A549 (cell line): ENCODE measurements around the gene ZDHHC16. TPM values are rescaled to one million over a fixed set of nuclear protein-coding genes. Genes with fewer than 3 reads are reported as not detected.

Experiments
- ATAC-seq, 2 experiments: fragments of 200-7000 bp in 1 of 2; fragments of >200 bp in 1 of 2; cut with Nextera tagmentation in 1 of 2; cut with Tn5 transposase in 1 of 2; 3 replicates each; pipeline versions ENCODE4 v1.8.0 to v1.9.1; 2018 to 2020; ENCODE audit warnings: mild to moderate bottlenecking in 1 of 2, moderate library complexity in 1 of 2
- CTCF ChIA-PET: fragments of 300-600 bp; sonication (Branson Sonifier 250); formaldehyde crosslinking; extraction: SDS; loops from one replicate; lab custom pipeline; 2021; ENCODE audit warnings: antibody characterized with exemption, inconsistent platforms; lab: Yijun Ruan, JAX
- POLR2A ChIA-PET: fragments of 350-600 bp; formaldehyde crosslinking; extraction: SDS; loops from one replicate; lab custom pipeline; 2021; ENCODE audit warnings: antibody characterized with exemption, inconsistent platforms; lab: Yijun Ruan, JAX
- DNase-seq, 2 experiments: peaks; one replicate each; pipeline versions ENCODE4 v3.0.0 to v3.0.0-alpha.2; 2011 to 2016; ENCODE audit warnings: low read depth in 1 of 2, low spot score in 1 of 2
- FAIRE-seq: peaks from 2 replicates; lab custom pipeline; 2011; peaks lifted over from hg19 to GRCh38; lab: Jason Lieb, UNC
- H3K27ac ChIP-seq, 2 experiments: fragments of >200 bp; sonication (Bioruptor Twin); formaldehyde crosslinking; 3 replicates each; pipeline ENCODE4 v1.5.1; 2016 to 2017
- H3K4me1 ChIP-seq: fragments of >200 bp; sonication (Bioruptor Twin); formaldehyde crosslinking; 3 replicates; pipeline ENCODE4 v1.6.1; 2016
- H3K4me2 ChIP-seq: fragments of >200 bp; sonication (Bioruptor Twin); formaldehyde crosslinking; 3 replicates; pipeline ENCODE4 v1.6.1; 2016
- H3K4me3 ChIP-seq: fragments of >200 bp; sonication (Bioruptor Twin); formaldehyde crosslinking; 3 replicates; pipeline ENCODE4 v1.5.1; 2016
- H3K9me3 ChIP-seq: fragments of >200 bp; sonication (Bioruptor Twin); formaldehyde crosslinking; 3 replicates; pipeline ENCODE4 v1.6.1; 2016
- BHLHE40 ChIP-seq: IDR thresholded peaks from 2 replicates; pipeline ENCODE4 v1.6.1; 2012; ENCODE audit warnings: low read depth, low read length, inconsistent platforms
- CEBPB ChIP-seq, 2 experiments: fragments of >200 bp in 1 of 2; sonication (Bioruptor Twin) in 1 of 2; formaldehyde crosslinking in 1 of 2; IDR thresholded peaks; 2 replicates each; pipeline ENCODE4 v1.6.1; 2012 to 2016
- CHD2 ChIP-seq: fragments of 150-350 bp; IDR thresholded peaks from 2 replicates; pipeline ENCODE4 v1.6.1; 2014; ENCODE audit warnings: low read length; ENCODE audit not compliant: partially characterized antibody
- CHD4 ChIP-seq: fragments of 200-600 bp; sonication (generic); IDR thresholded peaks from 2 replicates; pipeline ENCODE4 v1.6.1; 2016; ENCODE audit warnings: antibody characterized with exemption, mild to moderate bottlenecking, borderline replicate concordance
- EHF ChIP-seq: fragments of 250-450 bp; sonication (Bioruptor Pico); IDR thresholded peaks from 2 replicates; pipeline ENCODE4 v1.5.0; 2020; ENCODE audit warnings: mild to moderate bottlenecking
- EHMT2 ChIP-seq: fragments of 200-600 bp; sonication (generic); IDR thresholded peaks from 2 replicates; pipeline ENCODE4 v1.6.1; 2016; ENCODE audit warnings: antibody characterized with exemption, low read depth, mild to moderate bottlenecking, moderate library complexity
- ELK1 ChIP-seq: fragments of 150-350 bp; IDR thresholded peaks from 2 replicates; pipeline ENCODE4 v1.6.1; 2014; ENCODE audit warnings: low read depth, mild to moderate bottlenecking, low read length
- ESRRA ChIP-seq: fragments of 150-350 bp; IDR thresholded peaks from 2 replicates; pipeline ENCODE4 v1.6.1; 2014; ENCODE audit warnings: mild to moderate bottlenecking, low read length, borderline replicate concordance
- FOSB ChIP-seq: fragments of 250-450 bp; sonication (Bioruptor Pico); IDR thresholded peaks from 2 replicates; pipeline ENCODE4 v1.5.0; 2020; ENCODE audit warnings: mild to moderate bottlenecking, moderate library complexity
- FOXS1 ChIP-seq: fragments of 250-450 bp; sonication (Bioruptor Pico); IDR thresholded peaks from 2 replicates; pipeline ENCODE4 v1.5.0; 2020; ENCODE audit warnings: mild to moderate bottlenecking, moderate library complexity
- HEYL ChIP-seq: fragments of 250-450 bp; sonication (Bioruptor Pico); IDR thresholded peaks from 2 replicates; pipeline ENCODE4 v1.8.0; 2021; ENCODE audit warnings: mild to moderate bottlenecking, moderate library complexity
- HOXA7 ChIP-seq: fragments of 250-450 bp; sonication (Bioruptor Pico); IDR thresholded peaks from 2 replicates; pipeline ENCODE4 v1.5.0; 2020; ENCODE audit warnings: mild to moderate bottlenecking, moderate library complexity
- JUN ChIP-seq, 2 experiments: fragments of >200 bp; sonication (Bioruptor Twin); formaldehyde crosslinking; IDR thresholded peaks; 2 replicates in 1 of 2; 3 replicates in 1 of 2; pipeline ENCODE4 v1.6.1; 2016 to 2017
- KDM5A ChIP-seq: fragments of 200-600 bp; sonication (generic); IDR thresholded peaks from 2 replicates; pipeline ENCODE4 v1.6.1; 2016; ENCODE audit warnings: antibody characterized with exemption, mild to moderate bottlenecking
- NFE2L2 ChIP-seq: fragments of 150-350 bp; conservative IDR thresholded peaks from 2 replicates; pipeline ENCODE4 v1.6.1; 2014; ENCODE audit warnings: low read length
- NR3C1 ChIP-seq: fragments of >200 bp; sonication (Bioruptor Twin); formaldehyde crosslinking; IDR thresholded peaks from 3 replicates; pipeline ENCODE4 v1.6.1; 2017
- POLR2A ChIP-seq: IDR thresholded peaks from 2 replicates; pipeline ENCODE4 v1.6.1; 2012; ENCODE audit warnings: mild to moderate bottlenecking, low read length
- POLR2AphosphoS2 ChIP-seq: conservative IDR thresholded peaks from 2 replicates; pipeline ENCODE4 v1.6.1; 2012; ENCODE audit warnings: low read length, improper control_type of control experiment, inconsistent platforms
- RARB ChIP-seq: fragments of 250-450 bp; sonication (Bioruptor Pico); IDR thresholded peaks from 2 replicates; pipeline ENCODE4 v1.8.0; 2021; ENCODE audit warnings: mild to moderate bottlenecking, moderate library complexity
- TFCP2L1 ChIP-seq: fragments of 250-450 bp; sonication (Bioruptor Pico); IDR thresholded peaks from 2 replicates; pipeline ENCODE4 v1.5.0; 2021; ENCODE audit warnings: mild to moderate bottlenecking
- USF2 ChIP-seq: fragments of 450-650 bp; IDR thresholded peaks from 2 replicates; pipeline ENCODE4 v1.6.1; 2014; ENCODE audit warnings: antibody characterized with exemption
- ZFP36 ChIP-seq: fragments of 450-650 bp; IDR thresholded peaks from 2 replicates; pipeline ENCODE4 v1.6.1; 2014; ENCODE audit warnings: borderline replicate concordance; ENCODE audit not compliant: partially characterized antibody
- ZNF302 ChIP-seq: fragments of 250-450 bp; sonication (Bioruptor Pico); IDR thresholded peaks from 2 replicates; pipeline ENCODE4 v1.9.0; 2021; ENCODE audit warnings: inconsistent platforms, mild to moderate bottlenecking, moderate library complexity
- ZSCAN20 ChIP-seq: fragments of 250-450 bp; sonication (Bioruptor Pico); IDR thresholded peaks from 2 replicates; pipeline ENCODE4 v1.8.0; 2022; ENCODE audit warnings: mild to moderate bottlenecking, moderate library complexity
- WGBS: methylation state at CpG from one replicate; pipeline ENCODE4 v1.1.6; 2017; ENCODE audit errors: missing lambda C conversion rate; 5-methylcytosine and 5-hydroxymethylcytosine counted together
- polyA plus RNA-seq, 4 experiments: library from polyadenylated mRNA; depleted of rRNA in 3 of 4; stranded (reverse); fragments of >200 nt; fragmentation: RNase III in 1 of 4; extraction: RNeasy Plus Mini Kit Qiagen cat#74134 plus additional on column Dnase treatment in 1 of 4; gene quantifications; 2 replicates in 3 of 4; 3 replicates in 1 of 4; pipeline ENCODE4 v1.2.3, GENCODE V29; 2011 to 2017
- TF ChIP-seq, protein P1 (sequence below): fragments of >200 bp; sonication (Bioruptor Twin); formaldehyde crosslinking; IDR thresholded peaks from 2 replicates; pipeline ENCODE4 v1.6.1; 2016

Gene ZDHHC16
- polyA plus RNA-seq, 2 of the 4 experiments (the other 2 are of a cell fraction): 47.7 to 57.0 TPM

GRCh38 chr10:97502916-97503315, 56.9 kb downstream of the ZDHHC16 start:
- whole genome bisulfite sequencing: 90% methylated on average over 6 of the region's 6 CpGs
- FAIRE-seq (no peak), ATAC-seq (no peak), DNase-seq (no peak)
- ChIA-PET POLR2A (no interaction called here), CTCF (interaction anchor here (0.9 to 4.7 kb wide), 5 partner anchors 10 to 50 kb away, joined by 3 to 38 read pairs (median 4); no protein-coding TSS in a partner anchor)
- Histone ChIP-seq H3K27ac (no peak overlapping the region), H3K9me3 (no peaks in the 10 kb centered on the region), H3K4me1 (peaks cover 7% of the 10 kb centered on the region; the same call in 2 of the 3 replicates), H3K4me3 (no peak overlapping the region), H3K4me2 (no peak overlapping the region)
- no peak for TF ChIP-seq NR3C1
- no peak for TF ChIP-seq BHLHE40
- TF ChIP-seq ZSCAN20: no peak
- no peak for TF ChIP-seq ZFP36
- TF ChIP-seq CEBPB (IDR thresholded peaks at IDR 0.05): no peak
- no peak for TF ChIP-seq RARB (CRISPR knock-in tag)
- TF ChIP-seq ESRRA: no peak
- TF ChIP-seq JUN (IDR thresholded peaks at IDR 0.05): no peak
- TF ChIP-seq POLR2A: no peak
- TF ChIP-seq NFE2L2: no peak
- no peak for TF ChIP-seq HEYL (CRISPR knock-in tag)
- no peak for TF ChIP-seq EHF (CRISPR knock-in tag)

DNA sequence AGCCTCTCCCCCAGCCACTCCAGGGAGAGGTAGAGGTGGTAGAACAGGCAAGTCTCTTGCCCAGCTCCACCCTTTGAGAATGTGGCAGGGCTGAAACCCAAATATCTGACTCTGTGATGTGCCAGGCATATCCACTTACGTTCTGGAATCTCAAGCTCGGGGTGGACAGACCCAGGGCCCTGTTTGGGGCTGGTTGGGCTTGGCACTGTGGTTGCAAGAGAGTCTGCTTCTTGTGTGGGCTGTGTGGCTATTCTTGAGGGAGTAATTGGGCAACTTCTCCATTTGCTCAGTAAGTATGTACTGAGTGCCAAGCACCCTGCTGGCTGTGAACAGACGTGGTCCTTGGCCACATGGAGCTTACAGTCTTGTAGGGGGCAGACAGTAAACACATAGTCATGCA, 57.4 kb downstream of the ZDHHC16 start:
- CTCF ChIA-PET: interaction anchor here (0.9 to 2.5 kb wide), 4 partner anchors 10 to 50 kb away, joined by 3 to 12 read pairs (median 4); no protein-coding TSS in a partner anchor
- POLR2A ChIA-PET: no interaction called here
- Histone ChIP-seq H3K4me2 (no peak overlapping the region), H3K4me3 (no peak overlapping the region), H3K4me1 (peaks cover 7% of the 10 kb centered on the region; the same call in 2 of the 3 replicates), H3K9me3 (no peaks in the 10 kb centered on the region), H3K27ac (no peak overlapping the region)
- FAIRE-seq (no peak), ATAC-seq (no peak), DNase-seq (no peak)
- TF ChIP-seq HOXA7 (CRISPR knock-in tag) (no peak), CHD4 (no peak), EHF (CRISPR knock-in tag) (no peak), ZNF302 (CRISPR knock-in tag) (no peak), CHD2 (no peak), ESRRA (no peak)
- WGBS: 66% methylated on average over 3 of the region's 3 CpGs

DNA sequence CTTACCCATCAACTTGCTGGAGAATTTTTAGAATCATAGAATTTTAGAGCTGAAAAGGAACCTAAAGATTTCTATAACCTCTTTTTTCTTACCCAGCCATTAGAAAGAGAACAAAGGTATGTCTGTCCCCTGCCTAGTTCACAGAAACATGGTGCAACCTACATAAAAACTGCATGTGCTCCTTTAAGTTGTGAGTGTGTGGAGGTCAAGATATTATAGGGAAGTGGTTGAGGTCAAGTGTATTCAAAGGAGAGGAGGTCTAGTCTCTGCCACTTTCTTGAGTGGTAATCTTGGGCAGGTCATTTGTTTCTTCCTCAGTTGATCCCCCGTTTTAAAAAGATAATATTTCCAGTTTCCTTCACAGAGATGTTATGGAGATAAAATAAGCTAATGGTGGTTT, 59.2 kb downstream of the ZDHHC16 start:
- TF ChIP-seq FOSB (CRISPR knock-in tag): no peak
- no peak for TF ChIP-seq TFCP2L1 (CRISPR knock-in tag)
- FAIRE-seq (no peak), ATAC-seq (no peak), DNase-seq (no peak)
- Histone ChIP-seq H3K4me3 (no peak overlapping the region), H3K4me2 (no peak overlapping the region), H3K4me1 (peaks cover 2% of the 10 kb centered on the region; the same call in 1 of the 3 replicates), H3K9me3 (no peaks in the 10 kb centered on the region), H3K27ac (no peak overlapping the region)
- POLR2A ChIA-PET: no interaction called here
- WGBS: 65% methylated on average over 1 of the region's 1 CpG
- CTCF ChIA-PET: interaction anchor here (0.9 kb wide), 2 partner anchors 31 to 47 kb away, joined by 3 read pairs; no protein-coding TSS in a partner anchor

DNA sequence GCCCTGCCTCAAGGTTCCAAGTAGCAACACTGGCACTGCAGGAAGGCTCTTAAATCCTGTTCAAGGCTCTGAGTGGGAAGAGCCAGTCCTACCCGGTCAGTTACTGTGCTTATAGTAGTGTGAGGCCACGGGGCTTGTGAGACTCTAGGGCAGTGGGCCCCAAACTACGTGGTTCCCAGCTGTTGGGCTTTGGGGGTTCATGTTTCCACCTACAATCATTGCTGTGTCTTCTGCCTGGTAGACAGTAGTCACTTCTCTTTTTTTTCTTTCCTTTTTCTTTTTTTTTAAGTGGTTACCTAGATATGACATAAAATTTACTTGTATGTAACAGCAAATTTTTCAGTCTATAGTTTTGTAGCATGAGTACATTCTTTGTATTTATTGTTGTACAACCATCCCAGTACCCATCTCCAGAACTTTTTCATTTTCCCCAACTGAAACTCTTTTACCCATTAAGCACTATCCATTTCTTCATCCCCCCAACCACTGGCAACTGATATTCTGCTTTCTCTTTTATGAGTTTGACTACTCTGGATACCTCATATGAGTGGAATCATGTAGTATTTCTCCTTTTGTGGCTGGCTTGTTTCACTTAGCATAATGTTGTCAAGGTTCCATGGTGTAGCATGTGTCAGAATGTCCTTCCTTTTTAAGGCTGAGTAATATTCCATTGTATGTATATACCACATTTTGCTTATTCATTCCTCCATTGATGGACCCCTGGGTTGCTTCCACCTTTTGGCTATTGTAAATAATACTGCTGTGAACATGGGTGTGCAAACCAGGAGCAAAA, 60.4 kb downstream of the ZDHHC16 start:
- no peak overlapping the region for H3K4me2 ChIP-seq
- CTCF ChIA-PET: interaction anchor here (0.7 kb wide), 1 partner anchor 31 kb away, joined by 3 read pairs; no protein-coding TSS in a partner anchor
- TF ChIP-seq ELK1 (no peak), KDM5A (no peak), FOXS1 (no peak), FOSB (CRISPR knock-in tag) (no peak), POLR2A (no peak), POLR2AphosphoS2 (no peak), USF2 (no peak), EHMT2 (no peak), CHD4 (no peak), NR3C1 (no peak), RARB (CRISPR knock-in tag) (no peak), TFCP2L1 (CRISPR knock-in tag) (no peak)
- TF ChIP-seq, protein P1, sequence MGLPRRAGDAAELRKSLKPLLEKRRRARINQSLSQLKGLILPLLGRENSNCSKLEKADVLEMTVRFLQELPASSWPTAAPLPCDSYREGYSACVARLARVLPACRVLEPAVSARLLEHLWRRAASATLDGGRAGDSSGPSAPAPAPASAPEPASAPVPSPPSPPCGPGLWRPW: no peak
- DNase-seq (no peak), ATAC-seq (no peak; a peak in 1 of 6 replicates), FAIRE-seq (no peak)
- H3K27ac ChIP-seq: no peak overlapping the region
- 79% methylated on average over 3 of the region's 3 CpGs for WGBS
- no peaks in the 10 kb centered on the region for H3K4me1 ChIP-seq
- POLR2A ChIA-PET: no interaction called here
- no peak overlapping the region for H3K4me3 ChIP-seq
- no peaks in the 10 kb centered on the region for H3K9me3 ChIP-seq
